SH-SY5Y (cell line): ENCODE data around the gene RELN.

Source experiments
- GATA2 ChIP-seq: IDR thresholded peaks from 2 replicates; pipeline ENCODE4 v1.6.1; 2011; ENCODE audit warnings: mild to moderate bottlenecking, low read depth, low read length
- GATA3 ChIP-seq: IDR thresholded peaks from 2 replicates; pipeline ENCODE4 v1.6.1; 2011; ENCODE audit warnings: low read depth, mild to moderate bottlenecking, low read length, moderate library complexity

GRCh38 chr7:103525937-103526336, 463.5 kb downstream of the RELN start:
- TF ChIP-seq GATA2 (no peak), GATA3 (no peak)
